Measurements from ENCODE around the gene GPR55.

- no peak for TF ChIP-seq CTCF (IDR thresholded peaks at IDR 0.05 in 8 of 11, conservative IDR thresholded peaks at IDR 0.05 in 3 of 11)
- TF ChIP-seq POLR2AphosphoS5 (IDR thresholded peaks at IDR 0.05), result no peak
Measured at GRCh38 chr2:230868161-230868946, 56.7 kb downstream of the GPR55 start.
